ENCODE results near the gene PCNT. TPM values are rescaled to one million over a fixed set of nuclear protein-coding genes. Genes with fewer than 3 reads are reported as not detected.

Gene PCNT
- total and polyA plus RNA-seq, 10 of the 15 experiments (the other 5 are each of a cell fraction or from before 2014, with no cell fraction given), result 2.9 to 39.6 (median 20.5) TPM

GRCh38 chr21:46391773-46392172 is 67.8 kb downstream of the PCNT start:
- 98% methylated on average over 9 of the region's 9 CpGs for WGBS (ENCODE audit: insufficient coverage, insufficient replicate concordance, low lambda C conversion rate, missing lambda C conversion rate)
- CTCF ChIA-PET, result no interaction called here
- Histone ChIP-seq H3K27me3 (replicated peaks in 1 of 2; ENCODE audit: control insufficient read depth in 2 of 2, insufficient read depth in 2 of 2, low read length in 1 of 2) (no peaks in the 10 kb centered on the region), H3K27ac (ENCODE audit: control insufficient read depth, insufficient read depth) (no peak overlapping the region), H3K9ac (ENCODE audit: control insufficient read depth, insufficient read depth, low read length) (no peak overlapping the region), H4K20me1 (ENCODE audit: control insufficient read depth, insufficient read depth) (no peaks in the 10 kb centered on the region), H3K36me3 (ENCODE audit: control insufficient read depth in 2 of 2, insufficient read depth in 2 of 2, low read length in 1 of 2) (peaks cover 0 to 35% of the 10 kb centered on the region in 2 experiments; a peak in 3 of 4 replicates), H3K79me2 (ENCODE audit: control insufficient read depth, insufficient read depth, low read length) (no peaks in the 10 kb centered on the region), H2AFZ (ENCODE audit: control insufficient read depth, low read depth, low read length) (no peak overlapping the region), H3K4me1 (ENCODE audit: control insufficient read depth, insufficient read depth, low read length) (no peaks in the 10 kb centered on the region), H3K4me2 (ENCODE audit: control insufficient read depth, insufficient read depth) (no peak overlapping the region), H3K9me3 (replicated peaks; ENCODE audit: control insufficient read depth, insufficient read depth, low read length) (no peaks in the 10 kb centered on the region), H3K4me3 (no peak overlapping the region)
- DNase-seq (ENCODE audit: low read depth, low spot score) (no peak), ATAC-seq (no peak), FAIRE-seq (no peak)
- intact Hi-C loops (cut with micrococcal nuclease; ENCODE audit: unreplicated experiment) (no loop called here), in situ Hi-C loops (cut with MboI) (no loop called here)
- SMC1A ChIA-PET (ENCODE audit: uncharacterized antibody, unreplicated experiment), result interaction anchor here (1.6 kb wide), 1 partner anchor 66 kb away, joined by 3 read pairs; a partner anchor contains a TSS
- POLR2A ChIA-PET, result no interaction called here
- BruUV-seq (replicated peaks), result no TSS peak
- RAD21 ChIA-PET (ENCODE audit: unreplicated experiment), result no interaction called here
- TF ChIP-seq CREM (IDR thresholded peaks at IDR 0.05; ENCODE audit: low read depth) (no peak), RB1 (IDR thresholded peaks at IDR 0.05; ENCODE audit: borderline replicate concordance) (no peak), ZBTB4 (CRISPR knock-in tag; IDR thresholded peaks at IDR 0.05) (no peak), WRNIP1 (IDR thresholded peaks at IDR 0.05; ENCODE audit: borderline replicate concordance, low read depth, low read length) (no peak), CEBPZ (IDR thresholded peaks at IDR 0.05; ENCODE audit: low read depth, low read length) (no peak), ZBTB40 (IDR thresholded peaks at IDR 0.05; ENCODE audit: borderline replicate concordance) (no peak), CUX1 (IDR thresholded peaks at IDR 0.05; ENCODE audit: insufficient replicate concordance, low read depth, low read length) (no peak), PML (IDR thresholded peaks at IDR 0.05; ENCODE audit: low read length) (no peak)
